DND-41 (cell line): Measurements from ENCODE around the gene GATM.

Experiments used
- EZH2 ChIP-seq: IDR thresholded peaks from 3 replicates; pipeline ENCODE4 v1.6.1; 2012; ENCODE audit warnings: borderline replicate concordance, low read depth, mild to moderate bottlenecking, moderate library complexity, low read length, inconsistent platforms; ENCODE audit not compliant: severe bottlenecking
- TF ChIP-seq, protein P1 (sequence below): IDR thresholded peaks from 2 replicates; pipeline ENCODE4 v1.5.1; 2012; ENCODE audit warnings: borderline replicate concordance, low read length, moderate library complexity, mild to moderate bottlenecking; ENCODE audit not compliant: poor library complexity, severe bottlenecking; ENCODE audit errors: extremely low read depth

- no peak for TF ChIP-seq EZH2
- TF ChIP-seq, protein P1, sequence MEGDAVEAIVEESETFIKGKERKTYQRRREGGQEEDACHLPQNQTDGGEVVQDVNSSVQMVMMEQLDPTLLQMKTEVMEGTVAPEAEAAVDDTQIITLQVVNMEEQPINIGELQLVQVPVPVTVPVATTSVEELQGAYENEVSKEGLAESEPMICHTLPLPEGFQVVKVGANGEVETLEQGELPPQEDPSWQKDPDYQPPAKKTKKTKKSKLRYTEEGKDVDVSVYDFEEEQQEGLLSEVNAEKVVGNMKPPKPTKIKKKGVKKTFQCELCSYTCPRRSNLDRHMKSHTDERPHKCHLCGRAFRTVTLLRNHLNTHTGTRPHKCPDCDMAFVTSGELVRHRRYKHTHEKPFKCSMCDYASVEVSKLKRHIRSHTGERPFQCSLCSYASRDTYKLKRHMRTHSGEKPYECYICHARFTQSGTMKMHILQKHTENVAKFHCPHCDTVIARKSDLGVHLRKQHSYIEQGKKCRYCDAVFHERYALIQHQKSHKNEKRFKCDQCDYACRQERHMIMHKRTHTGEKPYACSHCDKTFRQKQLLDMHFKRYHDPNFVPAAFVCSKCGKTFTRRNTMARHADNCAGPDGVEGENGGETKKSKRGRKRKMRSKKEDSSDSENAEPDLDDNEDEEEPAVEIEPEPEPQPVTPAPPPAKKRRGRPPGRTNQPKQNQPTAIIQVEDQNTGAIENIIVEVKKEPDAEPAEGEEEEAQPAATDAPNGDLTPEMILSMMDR: no peak
Measured at GRCh38 chr15:45407786-45408185, 29.4 kb upstream of the GATM start.
